Measurements from ENCODE around the gene RNF151.

The RNF151 gene

GRCh38 chr16:2007081-2007836, 40.6 kb downstream of the RNF151 start:
- Histone ChIP-seq H3K27ac (ENCODE audit: low read length) (peak overlapping the region; percentile 47; the same call in 1 of the 2 replicates), H3K79me2 (ENCODE audit: low read length) (peaks cover 75% of the 10 kb centered on the region)
- TF ChIP-seq EZH2 (optimal IDR thresholded peaks at IDR 0.05; ENCODE audit: low read depth, low read length) (no peak), EZH2phosphoT487 (IDR thresholded peaks at IDR 0.05; ENCODE audit: low read length) (no peak), CTCF (IDR thresholded peaks at IDR 0.05; ENCODE audit: low read length) (no peak)

GRCh38 chr16:2008009-2008526, 41.4 kb downstream of the RNF151 start:
- Histone ChIP-seq H3K4me3 (ENCODE audit: low read length) (peak overlapping the region; percentile 92), H4K20me1 (ENCODE audit: insufficient read depth, low read length) (peaks cover 6% of the 10 kb centered on the region; the same call in 1 of the 2 replicates), H3K4me1 (ENCODE audit: low read length) (peaks cover 17% of the 10 kb centered on the region; the same call in 1 of the 2 replicates), H3K4me2 (ENCODE audit: low read depth, low read length) (peak overlapping the region; percentile 96), H3K9me2 (replicated peaks; ENCODE audit: insufficient read depth, low read length) (no peaks in the 10 kb centered on the region), H3K79me2 (ENCODE audit: low read length) (peaks cover 71% of the 10 kb centered on the region), H3K36me3 (replicated peaks; ENCODE audit: insufficient read depth, low read length) (no peaks in the 10 kb centered on the region), H3F3A (ENCODE audit: insufficient read depth, low read length) (no peaks in the 10 kb centered on the region), H3K9me3 (replicated peaks; ENCODE audit: insufficient read depth, low read length) (no peaks in the 10 kb centered on the region), H3K27me3 (replicated peaks; ENCODE audit: insufficient read depth, low read length) (no peaks in the 10 kb centered on the region), H2AFZ (ENCODE audit: low read length) (no peak overlapping the region), H3K9ac (ENCODE audit: low read length) (peak overlapping the region; percentile 89), H3K27ac (ENCODE audit: low read length) (peak overlapping the region; percentile 47; the same call in 1 of the 2 replicates)
- DNase-seq: no peak
- TF ChIP-seq CTCF (IDR thresholded peaks at IDR 0.05; ENCODE audit: low read length) (no peak), EZH2phosphoT487 (IDR thresholded peaks at IDR 0.05; ENCODE audit: low read length) (no peak), EZH2 (optimal IDR thresholded peaks at IDR 0.05; ENCODE audit: low read depth, low read length) (no peak)

More at GRCh38 chr16:2007081-2007836, 40.6 kb downstream of the RNF151 start:
- peak overlapping the region; percentile 96 for H3K4me2 ChIP-seq (ENCODE audit: low read depth, low read length)
- peaks cover 6% of the 10 kb centered on the region; the same call in 1 of the 2 replicates for H4K20me1 ChIP-seq (ENCODE audit: insufficient read depth, low read length)
- H3K4me1 ChIP-seq (ENCODE audit: low read length): peaks cover 17% of the 10 kb centered on the region; the same call in 1 of the 2 replicates
- H3K4me3 ChIP-seq (ENCODE audit: low read length): peak overlapping the region; percentile 92
- peak overlapping the region; percentile 89; the same call in 1 of the 2 replicates for H3K9ac ChIP-seq (ENCODE audit: low read length)
- no peaks in the 10 kb centered on the region for H3F3A ChIP-seq (ENCODE audit: insufficient read depth, low read length)
- H3K9me2 ChIP-seq (replicated peaks; ENCODE audit: insufficient read depth, low read length): no peaks in the 10 kb centered on the region
- no peaks in the 10 kb centered on the region for H3K36me3 ChIP-seq (replicated peaks; ENCODE audit: insufficient read depth, low read length)
- H3K27me3 ChIP-seq (replicated peaks; ENCODE audit: insufficient read depth, low read length): no peaks in the 10 kb centered on the region
- DNase-seq: no peak
- H2AFZ ChIP-seq (ENCODE audit: low read length): no peak overlapping the region
- no peaks in the 10 kb centered on the region for H3K9me3 ChIP-seq (replicated peaks; ENCODE audit: insufficient read depth, low read length)

- H3K27ac ChIP-seq (ENCODE audit: low read length): peak overlapping the region; percentile 47; the same call in 1 of the 2 replicates
- H3K9ac ChIP-seq (ENCODE audit: low read length): peak overlapping the region; percentile 89
- H3K4me1 ChIP-seq (ENCODE audit: low read length): peaks cover 17% of the 10 kb centered on the region; the same call in 1 of the 2 replicates
- peak overlapping the region; percentile 92 for H3K4me3 ChIP-seq (ENCODE audit: low read length)
- H3K9me3 ChIP-seq (replicated peaks; ENCODE audit: insufficient read depth, low read length): no peaks in the 10 kb centered on the region
- H3F3A ChIP-seq (ENCODE audit: insufficient read depth, low read length): no peaks in the 10 kb centered on the region
- peaks cover 65% of the 10 kb centered on the region for H3K79me2 ChIP-seq (ENCODE audit: low read length)
- TF ChIP-seq CTCF (IDR thresholded peaks at IDR 0.05; ENCODE audit: low read length) (no peak), EZH2 (optimal IDR thresholded peaks at IDR 0.05; ENCODE audit: low read depth, low read length) (no peak), EZH2phosphoT487 (IDR thresholded peaks at IDR 0.05; ENCODE audit: low read length) (no peak)
- H3K36me3 ChIP-seq (replicated peaks; ENCODE audit: insufficient read depth, low read length): no peaks in the 10 kb centered on the region
- peak overlapping the region; percentile 96 for H3K4me2 ChIP-seq (ENCODE audit: low read depth, low read length)
- peaks cover 6% of the 10 kb centered on the region; the same call in 1 of the 2 replicates for H4K20me1 ChIP-seq (ENCODE audit: insufficient read depth, low read length)
- H2AFZ ChIP-seq (ENCODE audit: low read length): peak overlapping the region; percentile 17; the same call in 1 of the 2 replicates
- H3K27me3 ChIP-seq (replicated peaks; ENCODE audit: insufficient read depth, low read length): no peaks in the 10 kb centered on the region
- DNase-seq: peak; percentile 34
- H3K9me2 ChIP-seq (replicated peaks; ENCODE audit: insufficient read depth, low read length): no peaks in the 10 kb centered on the region
Measured at GRCh38 chr16:2008631-2009163, 42.0 kb downstream of the RNF151 start.

All from MM.1S (cell line).